HG03469 (cell line): ENCODE data around the gene SAE1.
"Not testable (repeated sequence)": the region's sequence is repeated elsewhere in the genome, so short reads cannot be mapped to it uniquely, and the experiment has no call there.

Experiments
- ATAC-seq: cut with Tn5 transposase; IDR thresholded peaks from one replicate; pipeline ENCODE4 v1.9.1; 2021; ENCODE audit warnings: mild to moderate bottlenecking, moderate library complexity, moderate number of reproducible peaks; ENCODE audit not compliant: unreplicated experiment

Gene SAE1

GRCh38 chr19:47130589-47131227, at the start of gene SAE1:
SAE1 (plus strand) TSS chr19:47130835; CDS start chr19:47130931, 96 bp downstream.
- ATAC-seq, result peak; percentile 49

DNA sequence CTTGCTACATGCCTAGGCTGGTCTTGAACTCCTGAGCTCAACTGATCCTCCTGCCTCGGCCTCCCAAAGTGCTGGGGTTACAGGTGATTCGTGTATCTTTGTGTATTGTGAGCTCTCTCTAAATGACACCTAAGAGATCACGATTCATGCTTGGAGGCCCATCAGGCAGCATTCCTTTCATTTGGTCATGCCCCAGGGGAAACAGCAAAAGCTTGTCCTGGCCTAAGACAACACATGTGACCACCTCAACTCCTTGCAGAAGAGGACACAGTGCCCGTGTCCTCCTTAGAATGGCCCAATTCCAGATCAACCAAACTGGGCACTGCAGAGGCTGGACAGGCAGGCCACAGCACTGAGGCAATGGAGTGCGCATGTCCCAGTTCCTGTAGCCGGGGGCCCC, 49.5 kb upstream of the SAE1 start:
- no peak for ATAC-seq

- ATAC-seq, result no peak
These were observed 48.1 kb upstream of the SAE1 start for GRCh38 chr19:47082493-47082892.

DNA sequence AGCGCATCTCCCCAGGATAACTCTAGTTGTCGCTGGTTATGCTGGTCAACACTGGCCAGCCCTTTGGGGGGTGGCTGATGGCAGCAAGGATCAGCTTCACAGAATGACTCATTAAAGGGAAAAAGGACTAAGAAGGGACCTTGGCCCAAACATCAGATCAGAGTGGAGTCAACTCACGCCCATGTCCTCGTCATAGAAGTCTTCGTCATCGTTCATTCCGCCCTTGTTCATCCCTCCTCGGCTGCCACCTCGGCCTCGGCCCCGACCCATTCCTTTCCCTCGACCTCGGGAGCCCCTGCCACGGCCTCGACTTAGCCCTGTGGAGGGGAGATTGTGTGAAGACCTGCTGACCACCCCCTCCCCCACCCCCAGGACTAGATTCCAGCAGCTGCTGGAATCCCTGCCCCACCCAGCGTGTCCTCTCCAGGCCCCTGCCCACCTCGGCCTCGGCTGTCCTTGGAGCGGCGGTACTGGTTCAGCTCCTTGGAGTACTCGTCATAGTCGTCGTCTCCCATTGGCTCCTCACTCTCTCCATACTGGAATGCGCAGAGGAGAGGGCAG, 45.7 kb upstream of the SAE1 start:
- no peak for ATAC-seq

DNA sequence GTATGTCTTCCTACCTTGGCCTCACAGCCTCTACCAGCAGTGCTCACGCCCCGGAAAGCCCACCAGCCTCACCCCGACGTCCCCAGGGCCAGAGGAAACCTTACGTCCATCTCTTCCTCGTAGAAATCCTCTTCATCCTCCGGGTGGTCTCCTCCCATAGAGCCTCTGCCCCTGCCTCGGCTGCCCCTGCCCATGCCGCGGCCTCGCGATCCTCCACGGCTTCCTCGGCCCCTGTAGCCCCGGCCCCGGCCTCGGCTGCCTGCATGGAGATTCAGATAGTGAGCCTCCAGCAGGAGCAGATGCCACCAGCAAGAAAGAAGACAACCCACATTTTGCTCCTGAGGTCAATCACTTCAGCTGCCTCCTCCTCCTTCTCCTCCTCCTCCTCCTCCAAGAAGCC, 44.4 kb upstream of the SAE1 start:
- ATAC-seq, result no peak

DNA sequence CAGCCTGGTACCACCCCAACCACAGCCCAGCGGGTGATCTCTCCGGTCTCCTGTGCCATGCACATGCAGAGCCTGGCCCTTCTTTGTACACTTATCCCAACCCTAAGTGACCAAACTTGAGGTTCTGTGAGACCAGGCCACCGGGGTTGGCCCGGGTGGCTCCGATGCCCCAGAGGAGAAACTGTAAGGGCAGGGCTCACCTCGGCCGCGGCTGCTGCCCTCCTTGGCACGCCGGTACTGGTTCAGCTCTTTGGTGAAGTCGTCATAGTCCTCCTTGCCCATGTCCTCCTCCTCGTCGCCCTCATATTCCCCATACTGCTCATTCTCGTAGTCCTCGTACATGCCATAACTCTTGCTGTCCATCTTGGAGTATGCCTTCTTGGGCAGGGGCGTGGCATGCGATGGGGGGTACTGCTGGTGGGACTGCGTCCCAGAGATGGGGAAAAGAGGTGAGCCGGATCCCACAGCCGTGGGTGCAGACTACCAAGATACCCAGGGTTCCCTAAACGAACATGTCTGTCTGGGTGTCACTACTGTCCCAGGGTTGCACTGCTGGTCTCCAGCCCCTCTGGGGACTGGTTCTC, 40.8 kb upstream of the SAE1 start:
- no peak for ATAC-seq

- ATAC-seq, result no peak
These were observed 37.4 kb upstream of the SAE1 start for GRCh38 chr19:47093254-47093653.

DNA sequence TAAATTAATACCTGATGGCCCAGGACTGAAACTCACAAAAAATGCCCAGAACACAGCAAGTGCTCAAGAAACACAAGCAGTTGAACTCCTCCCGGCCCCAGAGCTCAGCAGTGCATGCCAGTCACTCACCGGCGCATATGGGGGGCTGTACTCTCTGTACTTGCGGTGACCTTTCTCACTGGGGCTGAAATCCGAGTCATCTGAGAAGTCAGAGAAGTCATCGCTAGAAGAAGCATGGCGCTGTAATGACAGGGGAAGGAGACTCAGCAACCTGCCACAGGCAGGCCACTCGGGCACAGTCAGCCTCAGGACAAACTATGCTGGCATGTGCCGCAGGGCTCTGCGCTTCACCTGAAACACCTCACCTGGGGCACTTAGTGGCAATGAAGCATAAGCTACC, 36.8 kb upstream of the SAE1 start:
- no peak for ATAC-seq

DNA sequence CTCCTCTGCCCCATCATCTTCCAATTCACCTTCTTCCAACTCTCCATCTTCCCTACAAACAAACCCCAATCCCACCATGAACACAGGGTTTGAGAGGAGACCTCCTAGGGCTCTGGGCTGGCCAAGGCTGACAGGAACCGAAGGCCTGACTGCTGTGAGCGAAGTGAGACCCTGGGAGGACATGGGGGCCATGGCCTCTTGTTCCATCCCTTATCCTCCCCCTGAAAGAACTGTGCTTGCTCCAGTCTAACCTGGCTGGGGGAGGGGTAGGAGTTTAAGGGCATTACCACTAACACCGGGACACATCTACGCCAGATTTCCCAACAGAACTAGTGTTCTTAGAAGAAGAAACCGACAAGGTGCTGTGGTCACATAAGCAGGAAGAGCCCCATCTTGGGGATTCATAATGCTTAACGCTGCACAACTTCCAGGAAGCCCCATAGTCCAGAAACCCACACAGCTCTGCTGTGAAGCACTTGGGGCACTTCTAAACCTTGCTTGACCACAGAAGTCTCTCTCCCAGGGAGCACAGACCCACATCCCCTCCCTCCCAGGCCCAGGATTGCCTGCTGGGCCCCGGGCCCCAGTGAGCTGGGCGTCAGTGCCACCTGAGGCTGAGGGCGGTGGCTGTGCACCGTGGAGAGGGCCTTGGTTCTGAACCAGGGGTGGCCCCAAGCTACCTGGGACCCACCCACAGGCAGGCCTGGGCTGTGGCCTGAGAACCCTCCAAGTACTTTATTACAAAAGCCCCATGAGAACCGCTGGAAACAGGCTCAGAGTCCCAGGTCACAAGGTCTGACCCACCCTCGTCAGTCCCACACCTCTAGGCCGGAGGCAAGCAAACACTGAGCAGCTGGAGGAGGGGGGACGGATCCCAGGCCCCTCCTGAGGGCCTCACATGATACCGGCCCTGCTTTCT, 35.8 kb upstream of the SAE1 start:
- ATAC-seq, result no peak

DNA sequence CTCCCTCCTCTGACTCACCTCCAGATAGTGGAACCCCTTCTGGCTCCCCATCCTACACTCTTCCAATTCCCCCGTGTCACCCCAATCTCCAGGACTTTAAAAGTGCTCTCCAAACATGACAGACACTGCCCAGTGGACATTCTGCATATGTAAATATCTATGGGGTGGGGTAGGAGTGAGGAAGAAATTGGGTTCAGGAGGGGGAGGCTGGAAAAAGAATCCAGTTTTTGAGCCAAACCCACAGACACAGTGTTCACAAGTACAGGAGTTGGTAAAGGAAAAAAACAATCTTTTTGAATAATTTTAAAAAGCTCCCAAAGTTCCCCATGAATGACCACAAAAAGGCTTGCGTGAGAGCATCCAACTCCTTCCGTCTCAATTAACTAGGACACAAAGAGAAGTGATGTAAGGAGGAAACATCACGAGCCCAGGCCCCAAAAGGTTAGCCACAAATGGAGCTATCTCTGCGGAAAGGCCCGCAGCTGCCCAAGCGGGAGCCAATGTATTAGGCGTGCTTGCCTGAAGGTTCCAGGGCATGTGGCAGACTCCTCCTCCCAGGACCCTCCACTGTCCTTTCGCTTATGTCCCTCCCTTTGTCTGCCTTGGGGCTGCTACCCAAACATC, 35.0 kb upstream of the SAE1 start:
- ATAC-seq, result no peak

- no peak for ATAC-seq
These were observed 34.4 kb upstream of the SAE1 start for GRCh38 chr19:47096100-47096704.

DNA sequence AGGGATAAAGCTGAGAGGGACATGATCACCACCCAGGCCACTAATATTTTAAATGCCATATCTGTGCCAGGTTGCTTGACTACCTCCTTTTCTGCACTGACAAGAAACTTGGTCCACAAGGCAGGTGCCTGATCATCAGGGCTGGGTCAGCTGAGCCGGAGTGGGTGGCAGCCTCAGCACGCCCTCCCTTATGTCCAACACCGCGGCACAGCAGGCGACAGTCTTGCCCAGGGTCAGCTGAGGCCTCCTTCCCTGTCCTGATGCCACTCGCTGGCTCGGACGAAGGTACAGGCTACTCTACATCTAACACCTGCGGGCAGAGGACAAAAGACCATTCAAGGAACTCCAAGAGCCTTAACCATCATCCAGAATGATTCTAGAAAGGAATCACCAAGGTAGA, 33.9 kb upstream of the SAE1 start:
- ATAC-seq, result no peak

DNA sequence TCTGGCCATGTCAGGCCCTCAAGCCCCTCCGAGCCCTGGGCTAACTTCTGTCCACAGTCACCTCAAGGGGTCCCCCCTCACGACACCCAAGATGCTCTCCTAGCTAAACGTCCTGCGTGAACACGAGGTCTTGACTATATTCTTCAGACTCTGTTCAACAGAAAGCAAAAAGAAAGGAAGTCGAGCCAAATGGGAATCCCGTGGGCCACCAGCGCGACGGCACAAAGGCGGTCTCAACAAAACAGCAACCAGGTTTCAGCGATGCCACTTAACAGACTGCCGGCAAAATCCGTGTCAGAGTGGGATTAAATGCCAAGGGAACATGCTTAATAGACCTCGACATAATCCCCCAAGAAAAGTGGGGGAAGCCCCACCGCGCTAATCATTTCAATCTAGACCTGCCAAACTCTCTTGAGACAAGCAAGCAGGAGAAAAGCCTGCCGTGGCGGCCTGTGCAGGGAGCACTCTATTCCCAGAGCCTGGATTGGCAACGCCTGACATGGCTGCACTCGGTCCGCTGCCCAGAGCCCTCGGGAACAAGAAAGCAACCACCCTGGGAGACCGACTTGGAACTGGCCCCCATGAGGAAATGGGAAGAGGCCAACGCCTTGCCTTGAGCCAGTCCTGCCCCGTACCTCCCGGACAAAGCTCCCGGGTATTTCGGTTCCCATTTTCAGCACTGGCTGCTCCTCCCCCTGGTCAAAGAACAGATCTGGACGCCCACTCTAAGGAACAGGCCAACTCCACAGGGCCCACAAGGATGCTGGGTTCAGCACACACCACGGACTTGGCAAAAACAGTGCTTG, 33.0 kb upstream of the SAE1 start:
- no peak for ATAC-seq

- no peak for ATAC-seq
These were observed 32.0 kb upstream of the SAE1 start for GRCh38 chr19:47098608-47099007.

- no peak for ATAC-seq
These were observed 31.0 kb upstream of the SAE1 start for GRCh38 chr19:47099576-47100050.

DNA sequence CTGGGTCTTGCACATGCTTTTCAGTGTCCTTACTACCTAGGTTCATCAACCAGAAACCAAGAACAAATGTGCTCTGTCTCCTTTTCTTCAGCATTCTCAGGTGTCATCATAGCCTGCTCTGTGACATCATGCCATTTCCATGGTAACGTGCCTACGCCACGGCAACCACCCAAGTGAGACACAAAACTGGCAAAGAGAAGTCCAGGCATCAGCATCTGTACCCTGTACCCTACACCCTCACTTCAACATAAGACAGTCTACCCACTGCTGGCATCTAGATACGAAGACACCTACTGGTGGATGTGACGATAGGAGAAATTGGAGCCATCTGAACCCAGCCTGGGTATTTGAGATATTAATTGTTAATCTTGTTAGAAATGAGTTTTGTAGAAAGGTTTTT, 30.3 kb upstream of the SAE1 start:
- ATAC-seq, result no peak

GRCh38 chr19:47101116-47101515, 29.5 kb upstream of the SAE1 start:
- not testable (repeated sequence) for ATAC-seq

DNA sequence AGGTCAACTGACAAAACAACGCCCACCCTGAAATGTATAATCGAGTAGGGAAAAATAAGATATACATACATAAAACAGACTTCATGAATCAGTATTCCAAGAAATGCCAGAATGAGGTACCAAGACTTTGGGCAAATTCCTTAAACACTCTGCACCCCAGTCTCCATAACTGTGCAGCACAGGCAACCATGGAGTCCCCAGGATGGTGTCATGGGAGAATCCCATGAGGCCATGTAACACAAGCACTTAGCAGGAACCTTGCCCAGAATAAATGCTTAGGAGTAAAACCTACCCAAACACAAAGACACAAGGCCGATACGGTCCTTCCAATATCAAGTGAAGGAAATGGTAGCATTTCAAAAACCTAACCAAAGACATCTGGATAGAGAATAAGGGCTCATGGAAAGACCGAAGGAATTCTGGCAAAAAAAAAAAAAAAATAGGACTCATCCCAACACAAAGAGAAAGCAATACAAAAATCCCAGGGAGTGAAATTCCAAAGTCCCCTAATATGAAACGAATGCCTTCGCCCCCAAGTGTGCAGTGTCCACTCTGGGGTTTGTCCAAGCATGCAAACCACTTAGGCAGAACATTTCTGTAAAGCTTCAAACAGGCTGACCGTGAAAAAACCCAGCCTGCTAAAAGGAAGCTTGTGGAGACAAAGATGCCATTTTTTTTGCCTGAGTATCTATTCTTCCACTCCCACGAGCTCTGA, 28.1 kb upstream of the SAE1 start:
- no peak for ATAC-seq

DNA sequence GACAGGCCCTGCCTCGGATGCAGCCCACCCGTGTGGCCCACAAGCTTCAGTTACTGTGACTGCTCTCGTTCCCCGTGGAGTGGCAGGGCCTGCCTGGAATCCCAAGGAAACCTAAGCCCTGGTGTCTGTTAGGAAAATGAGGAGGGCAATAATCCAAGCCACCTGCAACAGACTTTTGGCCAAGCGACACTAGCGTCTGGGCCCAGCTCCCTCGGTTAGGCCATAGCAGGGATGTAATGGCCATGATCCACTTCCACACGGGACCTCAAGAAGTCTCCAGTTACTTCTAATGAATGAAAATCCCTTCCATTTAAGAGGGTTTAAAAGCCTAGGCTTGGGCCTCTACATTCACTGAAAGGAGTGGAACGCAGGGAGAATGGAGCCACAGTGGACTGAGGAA, 26.0 kb upstream of the SAE1 start:
- no peak for ATAC-seq
